ENCODE results near the gene PLCB1. TPM values are rescaled to one million over a fixed set of nuclear protein-coding genes. Genes with fewer than 3 reads are reported as not detected.

The PLCB1 gene
- total and polyA plus RNA-seq, 5 experiments from 2014 or later: 1.4 to 3.8 (median 2.8) TPM

- ATAC-seq (no peak), DNase-seq (no peak)
- Mint-ChIP-seq H3K4me1 (no peaks in the 10 kb centered on the region), H3K36me3 (peaks cover 0 to 4% (median 0%) of the 10 kb centered on the region in 3 donors), H3K9me3 (peaks cover 0 to 15% (median 8%) of the 10 kb centered on the region in 9 donors), H3K4me3 (no peak overlapping the region), H3K27me3 (peaks cover 0 to 8% (median 0%) of the 10 kb centered on the region in 5 donors), H3K27ac (no peak overlapping the region)
- POLR2A ChIA-PET: no interaction called here
These were observed 786.1 kb downstream of the PLCB1 start for GRCh38 chr20:8918145-8918544.

DNA sequence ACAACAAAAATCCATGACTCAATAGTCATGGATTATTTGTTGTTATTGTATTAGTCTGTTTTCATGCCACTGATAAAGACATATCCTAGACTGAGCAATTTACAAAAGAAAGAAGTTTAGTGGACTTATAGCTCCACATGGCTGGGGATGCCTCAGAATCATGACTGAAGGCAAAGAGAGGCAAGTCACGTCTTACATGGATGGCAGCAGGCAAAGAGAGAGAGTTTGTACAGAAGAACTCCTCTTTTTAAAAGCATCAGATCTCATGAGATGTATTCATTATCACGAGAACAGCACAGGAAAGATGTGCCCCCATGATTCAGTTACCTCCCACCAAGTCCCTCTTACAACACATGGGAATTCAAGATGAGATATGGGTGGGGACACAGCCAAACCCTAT, 792.5 kb downstream of the PLCB1 start:
- Mint-ChIP-seq H3K27me3 (peaks cover 0 to 2% (median 0%) of the 10 kb centered on the region in 5 donors), H3K27ac (no peak overlapping the region), H3K4me3 (no peak overlapping the region), H3K36me3 (no peaks in the 10 kb centered on the region), H3K9me3 (peaks cover 0 to 6% (median 0%) of the 10 kb centered on the region in 9 donors), H3K4me1 (no peaks in the 10 kb centered on the region)
- no peak for ATAC-seq
- no peak for DNase-seq
- POLR2A ChIA-PET: no interaction called here

DNA sequence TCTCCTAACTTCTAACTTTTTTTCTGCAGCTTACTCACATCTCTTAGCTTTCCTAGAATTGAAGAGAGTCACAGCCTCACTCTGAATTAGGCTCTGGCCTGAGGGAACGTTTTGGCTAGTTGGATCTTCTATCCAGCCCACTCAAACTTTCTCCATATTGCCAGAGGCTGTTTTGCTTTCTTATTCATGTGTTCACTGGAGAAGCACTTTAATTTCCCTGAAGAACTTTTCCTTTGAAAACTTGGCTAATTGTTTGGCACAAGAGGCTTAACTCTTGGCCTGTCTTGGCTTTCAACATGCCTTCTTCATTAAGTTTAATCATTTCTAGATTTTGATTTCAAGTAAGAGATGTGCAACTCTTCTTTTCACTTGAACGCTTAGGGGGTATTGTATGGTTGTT, 798.7 kb downstream of the PLCB1 start:
- Mint-ChIP-seq H3K36me3 (no peaks in the 10 kb centered on the region), H3K27me3 (no peaks in the 10 kb centered on the region), H3K9me3 (peaks cover 0 to 4% (median 0%) of the 10 kb centered on the region in 9 donors), H3K4me1 (no peaks in the 10 kb centered on the region), H3K4me3 (no peak overlapping the region), H3K27ac (no peak overlapping the region)
- POLR2A ChIA-PET: no interaction called here
- no peak for DNase-seq
- no peak for ATAC-seq

DNA sequence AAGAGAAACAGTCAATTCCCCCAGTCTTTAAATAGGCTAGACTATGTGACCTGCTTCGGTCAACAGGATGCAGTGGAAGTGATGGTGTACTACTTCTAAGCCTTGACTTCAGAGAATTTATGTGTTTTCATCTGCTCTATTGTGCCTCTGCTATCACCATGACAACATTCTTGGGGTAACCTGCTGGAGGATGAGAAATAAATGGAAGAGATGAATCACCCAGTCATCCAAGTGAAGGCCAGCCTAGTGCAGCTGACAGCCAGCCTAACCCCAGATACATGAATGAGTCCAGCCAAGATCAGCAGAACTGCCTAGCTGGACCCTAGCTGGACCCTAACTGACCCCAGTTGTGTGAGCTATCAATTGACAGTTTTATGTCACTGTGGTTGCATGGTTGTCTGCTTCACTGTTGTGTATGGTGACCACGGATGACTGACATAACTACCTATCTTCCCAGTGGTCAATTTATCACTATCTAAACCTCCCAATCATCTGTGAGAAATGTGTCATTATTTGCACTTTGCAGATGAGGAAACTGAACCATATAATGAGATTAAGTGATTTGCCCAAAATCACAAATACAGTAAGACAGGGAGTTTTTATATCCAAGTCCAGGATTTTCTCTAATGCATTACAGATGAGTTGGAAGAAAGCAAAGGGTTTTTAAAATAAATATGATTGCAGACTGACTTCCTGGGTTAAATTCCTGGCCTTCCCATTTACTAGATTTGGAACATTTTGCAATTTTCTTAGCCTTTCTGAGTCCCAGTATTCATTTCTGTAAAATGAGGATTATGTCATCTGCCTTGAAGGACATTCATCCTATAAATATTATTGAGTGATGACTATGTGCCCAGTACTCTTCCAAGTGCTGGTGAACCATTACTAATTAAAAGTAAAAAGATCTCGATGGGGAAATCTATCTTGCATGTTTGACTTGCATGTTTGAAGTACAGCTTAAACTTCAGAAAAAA, 800.4 kb downstream of the PLCB1 start:
- peaks cover 0 to 4% (median 0%) of the 10 kb centered on the region in 9 donors for H3K9me3 Mint-ChIP-seq
- peaks cover 0 to 4% (median 0%) of the 10 kb centered on the region in 5 donors for H3K27me3 Mint-ChIP-seq
- no peaks in the 10 kb centered on the region for H3K4me1 Mint-ChIP-seq
- POLR2A ChIA-PET: no interaction called here
- H3K4me3 Mint-ChIP-seq: no peak overlapping the region
- H3K27ac Mint-ChIP-seq: no peak overlapping the region
- ATAC-seq: peak in 1 of 2 donors; percentile 12
- H3K36me3 Mint-ChIP-seq: no peaks in the 10 kb centered on the region
- DNase-seq: no peak

- H3K9me3 Mint-ChIP-seq: peaks cover 0 to 4% (median 0%) of the 10 kb centered on the region in 9 donors
- DNase-seq (no peak), ATAC-seq (no peak)
- H3K36me3 Mint-ChIP-seq: no peaks in the 10 kb centered on the region
- no peak overlapping the region for H3K4me3 Mint-ChIP-seq
- H3K27me3 Mint-ChIP-seq: peaks cover 0 to 4% (median 0%) of the 10 kb centered on the region in 5 donors
- H3K4me1 Mint-ChIP-seq: no peaks in the 10 kb centered on the region
- no peak overlapping the region for H3K27ac Mint-ChIP-seq
- POLR2A ChIA-PET: no interaction called here
These were observed 801.3 kb downstream of the PLCB1 start for GRCh38 chr20:8933381-8933807.

DNA sequence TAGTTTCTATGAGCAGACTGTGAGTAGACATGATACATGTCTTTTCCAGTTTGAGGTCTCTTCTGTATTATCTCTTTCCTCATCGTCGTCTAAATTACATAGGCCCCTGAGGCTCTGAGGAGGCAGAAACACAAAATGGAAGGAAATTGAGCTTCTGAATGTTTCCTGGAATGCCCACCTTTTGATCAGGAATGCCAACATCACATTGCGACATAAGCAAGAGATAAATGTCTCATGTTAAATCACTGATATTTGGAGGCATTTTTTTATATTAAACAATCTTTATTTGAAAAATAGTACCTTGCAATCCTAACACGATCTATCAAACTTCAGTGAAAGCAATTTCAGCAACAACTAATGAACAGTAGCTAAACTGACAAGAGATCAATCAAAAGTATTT, 802.3 kb downstream of the PLCB1 start:
- POLR2A ChIA-PET: no interaction called here
- no peak overlapping the region for H3K27ac Mint-ChIP-seq
- no peak overlapping the region for H3K4me3 Mint-ChIP-seq
- H3K9me3 Mint-ChIP-seq: peaks cover 0 to 4% (median 0%) of the 10 kb centered on the region in 9 donors
- no peaks in the 10 kb centered on the region for H3K36me3 Mint-ChIP-seq
- no peak for DNase-seq
- H3K4me1 Mint-ChIP-seq: no peaks in the 10 kb centered on the region
- H3K27me3 Mint-ChIP-seq: peaks cover 0 to 4% (median 0%) of the 10 kb centered on the region in 5 donors
- ATAC-seq: no peak

Other genes with a start within 250 kb of the PLCB1 start
- not detected for gene HAO1, start 191.8 kb upstream of the PLCB1 start, total RNA-seq
- gene HAO1, start 191.8 kb upstream of the PLCB1 start, polyA plus RNA-seq: not detected
- 10 to 100 TPM; 39.5 to 42.9 TPM for gene TMX4, start 112.5 kb upstream of the PLCB1 start, total RNA-seq
- gene TMX4, start 112.5 kb upstream of the PLCB1 start, polyA plus RNA-seq: 10 to 100 TPM; 32.3 to 75.1 (median 37.8) TPM

Data from naive thymus-derived CD8-positive, alpha-beta T cell (primary cell).